GM18520 (cell line): ENCODE results near the gene NCOA4.
"Not testable (repeated sequence)": the region's sequence is repeated elsewhere in the genome, so short reads cannot be mapped to it uniquely, and the experiment has no call there.

Experiments
- ATAC-seq: cut with Tn5 transposase; IDR thresholded peaks from one replicate; pipeline ENCODE4 v1.9.1; 2021; ENCODE audit not compliant: unreplicated experiment

The NCOA4 gene

GRCh38 chr10:46052791-46053375, 22.5 kb upstream of the NCOA4 start:
- ATAC-seq: no peak

DNA sequence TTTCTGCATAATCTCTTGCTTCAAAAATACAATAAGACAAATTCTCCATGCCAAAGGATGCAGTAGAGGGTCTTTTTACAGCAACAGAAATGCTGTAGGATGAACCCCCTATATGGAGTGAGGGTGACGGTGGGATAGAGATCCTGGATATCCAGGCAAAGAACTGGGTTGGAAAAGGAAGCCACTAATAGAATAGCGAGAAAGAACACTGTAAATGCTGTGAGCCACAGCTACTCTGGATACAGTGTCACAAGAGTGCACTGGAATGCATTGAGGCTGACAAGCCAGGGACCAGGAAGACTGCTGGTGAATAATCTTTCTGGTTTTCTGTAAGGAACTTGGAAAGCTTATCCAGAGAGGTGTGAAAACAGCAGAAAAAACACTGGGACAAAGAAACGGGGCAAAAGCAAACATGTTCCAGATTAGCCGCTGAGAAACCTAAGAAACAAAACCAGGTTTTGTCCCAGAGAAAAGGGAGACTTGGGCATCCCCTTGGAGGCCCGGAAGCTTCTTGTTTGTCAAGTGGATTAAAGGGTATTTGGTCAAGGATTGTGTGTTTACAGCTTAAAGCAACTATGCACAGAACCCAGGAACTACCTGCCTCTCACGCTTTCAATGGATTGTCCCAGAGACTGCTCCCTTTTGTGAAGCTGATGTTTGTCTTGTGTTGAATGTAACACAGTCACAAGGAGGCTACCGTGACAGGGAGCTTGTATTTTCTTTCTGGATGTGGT, 21.8 kb upstream of the NCOA4 start:
- ATAC-seq: no peak

GRCh38 chr10:46050941-46051623, 20.7 kb upstream of the NCOA4 start:
- ATAC-seq: no peak

GRCh38 chr10:46049497-46049831, 19.0 kb upstream of the NCOA4 start:
- ATAC-seq: not testable (repeated sequence)

DNA sequence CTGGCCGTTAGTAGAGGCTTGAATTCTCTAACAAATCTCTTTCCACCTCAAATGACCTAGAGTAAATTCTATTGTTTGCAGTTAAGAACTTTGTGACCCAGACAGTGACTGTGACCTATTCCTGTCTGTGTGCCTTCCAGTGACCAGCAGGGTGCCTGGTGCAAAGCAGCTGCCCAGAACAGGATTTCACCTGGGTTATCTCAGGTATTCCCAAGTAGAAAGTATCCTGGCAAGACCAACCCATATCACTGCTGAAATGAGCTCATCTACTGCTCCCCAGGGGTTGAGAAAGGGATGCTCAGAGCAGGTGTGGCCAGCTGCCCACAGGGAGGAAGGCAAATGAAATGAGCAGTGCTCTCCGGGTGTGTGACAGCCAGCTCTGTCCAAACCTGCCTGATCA, 17.7 kb upstream of the NCOA4 start:
- no peak for ATAC-seq

- ATAC-seq: no peak
Observed at GRCh38 chr10:46046261-46046660, 15.8 kb upstream of the NCOA4 start, which contains the start of gene MSMB. MSMB (minus strand) TSS chr10:46046269; CDS start chr10:46046237, 32 bp downstream.

- ATAC-seq: no peak
Observed at GRCh38 chr10:46042527-46042926, 12.1 kb upstream of the NCOA4 start.

DNA sequence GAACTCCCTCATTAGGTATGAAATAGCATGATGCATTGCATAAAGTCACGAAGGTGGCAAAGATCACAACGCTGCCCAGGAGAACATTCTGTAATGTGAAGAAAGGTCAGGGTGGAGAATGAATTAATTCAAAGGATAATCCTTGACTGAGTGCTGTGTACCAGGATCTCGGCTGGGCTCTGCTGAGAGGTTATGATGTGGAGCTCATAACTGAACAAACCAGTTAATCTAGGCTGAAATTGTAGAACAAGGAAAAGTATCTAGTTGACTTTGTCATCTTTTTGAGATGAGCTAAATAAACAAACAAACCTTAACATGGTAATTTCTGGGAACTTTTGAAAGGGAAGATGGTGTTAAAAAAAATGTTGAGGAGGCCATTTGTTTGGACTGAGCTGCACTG, 9.6 kb upstream of the NCOA4 start:
- ATAC-seq: no peak

- no peak for ATAC-seq
Observed at GRCh38 chr10:46037107-46037825, 6.8 kb upstream of the NCOA4 start.

DNA sequence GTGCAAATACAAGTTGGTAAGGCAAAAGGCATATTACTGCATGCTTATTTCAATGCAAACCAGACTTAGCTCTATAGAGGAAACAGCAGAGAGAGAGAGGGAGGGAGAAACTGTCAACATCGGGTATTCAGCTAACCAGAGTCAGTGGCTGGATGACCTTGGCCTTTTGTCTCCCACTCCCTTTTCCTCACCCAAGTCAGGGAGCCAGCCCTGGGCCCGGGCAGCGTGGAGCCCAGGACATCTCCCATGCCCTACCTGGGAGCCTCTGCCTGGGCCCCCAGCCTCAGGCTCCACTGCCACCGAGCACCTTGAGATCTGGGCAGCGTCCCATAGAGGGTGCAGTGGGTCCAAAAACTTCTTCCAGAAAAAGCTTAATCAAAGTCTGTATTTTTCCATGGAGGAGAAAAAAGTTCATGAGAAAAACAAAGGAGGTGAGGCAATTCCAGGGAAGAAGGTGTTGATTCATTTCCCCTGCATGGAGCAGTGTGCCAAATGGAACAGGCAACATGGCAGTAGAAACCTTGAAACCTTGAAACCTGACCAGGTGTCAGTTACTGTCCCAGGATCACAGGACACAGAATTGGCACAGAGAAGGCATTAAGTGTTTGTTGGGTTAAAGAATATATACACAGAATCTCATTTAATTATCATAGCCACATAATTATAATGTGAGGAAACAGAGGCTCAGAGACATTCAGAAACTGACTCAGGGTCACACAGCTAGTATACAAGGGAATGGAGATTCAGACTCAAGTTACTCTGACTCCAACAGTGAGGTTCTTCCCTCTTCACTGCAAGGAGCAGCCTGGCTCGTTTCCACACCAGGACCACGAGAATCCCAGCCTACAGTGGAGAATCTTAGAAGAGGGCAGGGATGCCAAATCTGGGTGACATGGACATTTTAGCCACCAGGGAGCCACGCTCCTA, 5.8 kb upstream of the NCOA4 start:
- ATAC-seq: no peak

DNA sequence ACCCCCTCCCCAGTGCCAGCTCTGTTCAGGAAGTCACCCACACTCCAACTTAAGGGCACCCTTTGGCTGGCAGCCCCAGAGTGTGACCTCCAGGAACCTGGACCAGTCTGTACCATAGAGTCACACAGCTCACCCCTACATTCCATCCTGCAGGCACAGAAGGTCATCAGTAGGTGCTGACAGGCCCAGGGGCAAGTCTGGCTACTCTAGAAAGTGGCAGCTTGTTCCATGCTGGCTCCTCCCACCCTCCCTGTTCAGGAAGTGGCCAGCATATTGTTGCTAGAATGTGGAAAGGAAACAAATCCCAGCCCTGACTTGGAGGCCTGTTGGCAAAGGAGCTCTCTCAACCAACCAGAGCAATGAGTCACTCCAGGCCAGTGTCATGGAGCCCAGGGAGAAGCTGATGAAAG, 3.2 kb upstream of the NCOA4 start:
- no peak for ATAC-seq

GRCh38 chr10:46031648-46032532, 1.5 kb upstream of the NCOA4 start:
- ATAC-seq: no peak

GRCh38 chr10:46029461-46030030, 877 bp downstream of the NCOA4 start:
- no peak for ATAC-seq

- ATAC-seq: peak; percentile 32
Observed at GRCh38 chr10:46028584-46029460, 1.6 kb downstream of the NCOA4 start.

DNA sequence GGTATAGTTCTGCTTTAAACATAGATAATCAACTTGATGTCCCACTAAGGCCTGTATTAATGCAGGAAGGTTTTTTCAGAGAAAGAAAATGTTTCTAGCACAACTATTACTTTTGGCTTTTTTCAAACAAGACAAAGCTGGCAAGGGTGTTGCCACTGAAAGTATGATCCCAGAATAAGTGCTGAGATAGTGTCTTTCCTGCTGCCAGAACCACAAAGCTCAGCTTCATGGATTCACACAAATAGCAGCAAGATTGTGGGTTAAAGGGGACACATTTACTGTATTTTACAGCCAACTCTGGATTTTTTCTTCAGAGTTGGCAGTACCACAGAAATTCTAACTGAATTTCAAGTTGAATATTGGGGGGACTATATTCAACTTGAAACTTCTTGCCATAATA, 4.3 kb downstream of the NCOA4 start:
- ATAC-seq: no peak

GRCh38 chr10:46025406-46025805, 5.0 kb downstream of the NCOA4 start:
- ATAC-seq: no peak

DNA sequence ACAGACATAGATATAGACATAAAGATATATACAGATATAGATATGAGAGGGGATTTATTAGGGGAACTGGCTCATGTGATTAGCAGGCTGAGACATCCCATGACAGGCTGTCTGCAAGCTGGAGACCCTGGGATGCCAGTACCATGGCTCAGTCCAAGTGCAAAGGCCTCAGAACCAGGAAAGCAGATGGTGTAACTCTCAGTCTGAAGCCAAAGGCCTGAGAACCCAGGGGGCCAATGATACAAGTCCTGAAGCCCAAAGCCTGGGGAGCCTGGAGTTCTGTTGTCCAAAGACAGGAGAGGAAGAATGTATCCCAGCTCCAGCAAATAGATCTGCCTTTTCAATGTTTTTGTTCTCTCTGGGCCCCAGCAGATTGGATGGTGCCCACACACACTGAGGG, 5.5 kb downstream of the NCOA4 start:
- ATAC-seq: no peak

- peak; percentile 71 for ATAC-seq
Observed at GRCh38 chr10:46022978-46023702, 7.3 kb downstream of the NCOA4 start.
